Calu3 (cell line): ENCODE results near the gene PLCG1. TPM values are rescaled to one million over a fixed set of nuclear protein-coding genes. Genes with fewer than 3 reads are reported as not detected.

Source experiments
- BruUV-seq: library from RNA; stranded (reverse); fragments of 400-500 nt; replicated peaks from 2 replicates; lab custom pipeline; 2021; lab: Mats Ljungman, UMichigan
- CTCF ChIA-PET: fragments of 300-600 bp; sonication (Branson Sonifier 250); formaldehyde crosslinking; loops from one replicate; lab custom pipeline; 2022; ENCODE audit warnings: antibody characterized with exemption; lab: Charles Lee
- DNase-seq: peaks from one replicate; pipeline ENCODE4 v3.0.0; 2022
- H3K27ac Mint-ChIP-seq: one replicate; pipeline ENCODE4 v1.8.0; 2022; ENCODE audit warnings: mixed read lengths; ENCODE audit not compliant: unreplicated experiment
- H3K27me3 Mint-ChIP-seq: one replicate; pipeline ENCODE4 v1.8.0; 2022; ENCODE audit warnings: mixed read lengths; ENCODE audit not compliant: unreplicated experiment
- H3K36me3 Mint-ChIP-seq: one replicate; pipeline ENCODE4 v1.8.0; 2022; ENCODE audit warnings: mild to moderate bottlenecking, moderate library complexity, mixed read lengths; ENCODE audit not compliant: insufficient read depth, unreplicated experiment
- H3K4me1 Mint-ChIP-seq: one replicate; pipeline ENCODE4 v1.8.0; 2022; ENCODE audit warnings: mild to moderate bottlenecking, low read depth, mixed read lengths; ENCODE audit not compliant: unreplicated experiment
- H3K4me3 Mint-ChIP-seq: one replicate; pipeline ENCODE4 v1.8.0; 2022; ENCODE audit warnings: mild to moderate bottlenecking, low read depth, moderate library complexity, mixed read lengths; ENCODE audit not compliant: unreplicated experiment
- H3K9me3 Mint-ChIP-seq: one replicate; pipeline ENCODE4 v1.8.0; 2022; ENCODE audit warnings: low read depth, mixed read lengths; ENCODE audit not compliant: unreplicated experiment
- intact Hi-C: fragments of 100-400 bp; cut with micrococcal nuclease; formaldehyde crosslinking; loops from one replicate; pipeline ENCODE4 v1.10.0; 2022; ENCODE audit not compliant: unreplicated experiment
- total RNA-seq: library from RNA; stranded (reverse); gene quantifications from 2 replicates; pipeline ENCODE4 v1.2.3, GENCODE V29; 2022
- TF ChIP-seq, protein P1 (sequence below): fragments of 200-600 bp; IDR thresholded peaks from one replicate; pipeline ENCODE4 v1.8.0; 2022; ENCODE audit warnings: antibody characterized with exemption; ENCODE audit not compliant: unreplicated experiment

PLCG1 gene
- total RNA-seq, 1 experiment from 2014 or later: 127 TPM

DNA sequence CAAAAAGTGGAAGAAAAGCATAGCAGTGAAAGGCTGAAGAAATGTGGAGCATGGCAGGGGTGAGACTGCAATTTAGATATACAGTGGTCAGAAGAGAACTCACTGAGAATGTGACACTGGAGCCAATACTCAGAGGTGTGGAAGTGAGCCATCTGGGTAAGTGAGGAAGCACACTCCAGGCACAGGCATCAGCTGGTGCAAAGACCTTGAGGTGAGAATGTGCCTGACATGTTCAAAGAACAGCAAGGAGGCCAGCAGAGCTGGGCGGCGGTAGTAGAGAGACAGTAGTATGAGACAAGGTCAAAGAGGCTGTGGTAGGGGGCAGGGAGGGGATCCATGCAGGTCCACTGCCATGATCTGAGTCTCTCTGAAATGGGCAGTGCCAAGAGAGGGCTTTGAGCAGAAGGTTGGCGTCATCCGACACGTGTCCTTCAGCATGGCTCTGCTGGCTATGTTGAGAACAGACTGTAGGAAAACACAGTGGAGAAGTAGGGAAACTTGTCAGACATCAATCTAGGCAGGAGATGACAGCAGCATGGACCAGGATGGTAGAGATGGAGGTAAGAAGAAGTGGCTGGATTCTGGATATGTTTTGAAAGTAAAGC, 84.4 kb downstream of the PLCG1 start:
- intact Hi-C loops: no loop called here
- TF ChIP-seq, protein P1, sequence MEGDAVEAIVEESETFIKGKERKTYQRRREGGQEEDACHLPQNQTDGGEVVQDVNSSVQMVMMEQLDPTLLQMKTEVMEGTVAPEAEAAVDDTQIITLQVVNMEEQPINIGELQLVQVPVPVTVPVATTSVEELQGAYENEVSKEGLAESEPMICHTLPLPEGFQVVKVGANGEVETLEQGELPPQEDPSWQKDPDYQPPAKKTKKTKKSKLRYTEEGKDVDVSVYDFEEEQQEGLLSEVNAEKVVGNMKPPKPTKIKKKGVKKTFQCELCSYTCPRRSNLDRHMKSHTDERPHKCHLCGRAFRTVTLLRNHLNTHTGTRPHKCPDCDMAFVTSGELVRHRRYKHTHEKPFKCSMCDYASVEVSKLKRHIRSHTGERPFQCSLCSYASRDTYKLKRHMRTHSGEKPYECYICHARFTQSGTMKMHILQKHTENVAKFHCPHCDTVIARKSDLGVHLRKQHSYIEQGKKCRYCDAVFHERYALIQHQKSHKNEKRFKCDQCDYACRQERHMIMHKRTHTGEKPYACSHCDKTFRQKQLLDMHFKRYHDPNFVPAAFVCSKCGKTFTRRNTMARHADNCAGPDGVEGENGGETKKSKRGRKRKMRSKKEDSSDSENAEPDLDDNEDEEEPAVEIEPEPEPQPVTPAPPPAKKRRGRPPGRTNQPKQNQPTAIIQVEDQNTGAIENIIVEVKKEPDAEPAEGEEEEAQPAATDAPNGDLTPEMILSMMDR: no peak
- no peaks in the 10 kb centered on the region for H3K36me3 Mint-ChIP-seq
- DNase-seq: no peak
- H3K4me1 Mint-ChIP-seq: no peaks in the 10 kb centered on the region
- H3K27ac Mint-ChIP-seq: no peak overlapping the region
- H3K9me3 Mint-ChIP-seq: no peaks in the 10 kb centered on the region
- no peak overlapping the region for H3K4me3 Mint-ChIP-seq
- no peaks in the 10 kb centered on the region for H3K27me3 Mint-ChIP-seq
- CTCF ChIA-PET: no interaction called here
- no TSS peak for BruUV-seq

DNA sequence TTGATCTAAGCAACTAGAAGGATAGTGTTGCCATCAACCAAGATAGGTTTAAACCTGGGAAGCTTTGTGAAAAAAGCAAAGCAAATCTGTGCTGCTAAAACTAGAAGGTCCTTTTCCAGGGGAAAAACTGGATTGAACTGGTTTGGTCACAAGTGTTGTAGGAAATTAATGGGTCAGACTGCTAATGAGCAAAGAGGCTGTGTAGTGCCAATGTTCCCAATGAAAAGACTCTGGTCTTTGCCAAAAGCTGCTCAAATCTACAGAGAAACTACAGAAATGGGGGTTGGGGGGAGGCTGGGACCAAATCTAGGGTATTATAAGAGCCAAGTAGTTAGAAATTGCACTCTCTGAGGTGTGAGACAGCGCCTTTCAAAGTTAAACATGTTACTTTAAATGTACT, 85.0 kb downstream of the PLCG1 start:
- no peaks in the 10 kb centered on the region for H3K36me3 Mint-ChIP-seq
- no peaks in the 10 kb centered on the region for H3K27me3 Mint-ChIP-seq
- H3K27ac Mint-ChIP-seq: no peak overlapping the region
- CTCF ChIA-PET: interaction anchor here (0.6 to 0.7 kb wide), 2 partner anchors 11 to 352 kb away, joined by 3 read pairs; no protein-coding TSS in a partner anchor
- TF ChIP-seq, protein P1: no peak
- no peaks in the 10 kb centered on the region for H3K9me3 Mint-ChIP-seq
- BruUV-seq: no TSS peak
- no peak overlapping the region for H3K4me3 Mint-ChIP-seq
- no peak for DNase-seq
- intact Hi-C loops: no loop called here
- H3K4me1 Mint-ChIP-seq: no peaks in the 10 kb centered on the region

DNA sequence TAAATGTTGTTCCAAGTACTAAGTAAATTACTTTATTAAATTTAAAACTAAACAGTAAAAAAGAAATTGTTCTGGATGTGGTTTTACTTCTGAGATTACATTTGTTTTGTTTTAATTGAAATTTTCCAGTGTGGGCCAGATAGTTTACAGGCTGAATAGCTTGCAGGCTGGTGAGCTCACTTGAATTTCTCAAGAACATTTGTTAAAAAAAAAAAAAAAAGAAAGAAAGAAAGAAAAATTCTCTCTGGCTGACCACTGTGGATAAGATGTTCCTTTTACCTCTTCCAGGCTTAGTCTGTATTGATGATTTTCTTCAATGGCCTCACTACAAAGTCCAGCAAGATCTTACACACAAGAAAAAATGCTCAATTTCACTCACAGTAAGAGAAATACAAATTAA, 85.4 kb downstream of the PLCG1 start:
- TF ChIP-seq, protein P1: no peak
- no peak overlapping the region for H3K4me3 Mint-ChIP-seq
- intact Hi-C loops: no loop called here
- H3K27ac Mint-ChIP-seq: no peak overlapping the region
- BruUV-seq: no TSS peak
- no peaks in the 10 kb centered on the region for H3K9me3 Mint-ChIP-seq
- CTCF ChIA-PET: interaction anchor here (0.6 to 0.7 kb wide), 2 partner anchors 11 to 352 kb away, joined by 3 read pairs; no protein-coding TSS in a partner anchor
- no peak for DNase-seq
- H3K36me3 Mint-ChIP-seq: no peaks in the 10 kb centered on the region
- no peaks in the 10 kb centered on the region for H3K4me1 Mint-ChIP-seq
- no peaks in the 10 kb centered on the region for H3K27me3 Mint-ChIP-seq

DNA sequence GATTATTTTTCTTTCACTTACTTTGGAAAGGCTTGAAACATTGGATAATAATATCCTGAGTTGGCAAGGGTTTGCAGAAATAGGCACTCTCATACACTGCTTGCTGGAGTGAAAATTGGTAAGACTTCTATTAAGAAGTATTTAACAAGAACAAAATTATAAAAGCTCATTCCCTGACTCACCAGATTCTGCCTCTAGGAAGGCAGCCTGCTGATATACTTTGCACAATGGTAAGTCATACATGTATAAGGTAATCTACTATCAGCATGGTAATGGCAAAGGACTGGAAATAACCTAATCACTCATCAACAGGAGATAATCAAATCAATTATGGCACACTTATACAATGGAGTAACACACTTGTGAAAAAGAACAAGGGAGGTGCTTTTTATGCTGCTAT, 85.8 kb downstream of the PLCG1 start:
- CTCF ChIA-PET: interaction anchor here (1.4 to 1.7 kb wide), 2 partner anchors 10 to 22 kb away, joined by 3 to 5 read pairs; no protein-coding TSS in a partner anchor
- no TSS peak for BruUV-seq
- no peaks in the 10 kb centered on the region for H3K4me1 Mint-ChIP-seq
- DNase-seq: no peak
- no peaks in the 10 kb centered on the region for H3K36me3 Mint-ChIP-seq
- H3K4me3 Mint-ChIP-seq: no peak overlapping the region
- H3K9me3 Mint-ChIP-seq: no peaks in the 10 kb centered on the region
- intact Hi-C loops: no loop called here
- H3K27ac Mint-ChIP-seq: no peak overlapping the region
- H3K27me3 Mint-ChIP-seq: no peaks in the 10 kb centered on the region
- TF ChIP-seq, protein P1: no peak
